ENCODE results near the gene VIPR1.

The VIPR1 gene

GRCh38 chr3:42539871-42540714 lies 37.6 kb downstream of the VIPR1 start:
- H3K79me2 ChIP-seq (ENCODE audit: insufficient read depth, low read length), result no peaks in the 10 kb centered on the region
- H3K4me2 ChIP-seq (ENCODE audit: low read depth, low read length, poor library complexity, severe bottlenecking), result no peak overlapping the region
- no peak overlapping the region for H3K9ac ChIP-seq (ENCODE audit: low read length)
- no peaks in the 10 kb centered on the region for H3K36me3 ChIP-seq (ENCODE audit: low read length)
- H4K20me1 ChIP-seq (ENCODE audit: low read depth, low read length), result no peaks in the 10 kb centered on the region
- no peaks in the 10 kb centered on the region for H3K9me3 ChIP-seq (ENCODE audit: insufficient read depth, low read length)
- H3K4me3 ChIP-seq (ENCODE audit: insufficient read depth, low read length, poor library complexity, severe bottlenecking), result no peak overlapping the region
- H2AFZ ChIP-seq (ENCODE audit: low read depth, low read length, severe bottlenecking), result no peak overlapping the region
- TF ChIP-seq CTCF (IDR thresholded peaks at IDR 0.05; ENCODE audit: insufficient read depth, low read length, poor library complexity, severe bottlenecking) (peak; percentile 88), EZH2phosphoT487 (conservative IDR thresholded peaks at IDR 0.05; ENCODE audit: low read length) (no peak)
- H3F3A ChIP-seq (ENCODE audit: insufficient read depth), result no peaks in the 10 kb centered on the region
- no peaks in the 10 kb centered on the region for H3K9me2 ChIP-seq (replicated peaks; ENCODE audit: insufficient read depth, low read length)
- no peaks in the 10 kb centered on the region for H3K27me3 ChIP-seq (ENCODE audit: low read length)
- no peak overlapping the region for H3K27ac ChIP-seq (ENCODE audit: low read depth, low read length)

DNA sequence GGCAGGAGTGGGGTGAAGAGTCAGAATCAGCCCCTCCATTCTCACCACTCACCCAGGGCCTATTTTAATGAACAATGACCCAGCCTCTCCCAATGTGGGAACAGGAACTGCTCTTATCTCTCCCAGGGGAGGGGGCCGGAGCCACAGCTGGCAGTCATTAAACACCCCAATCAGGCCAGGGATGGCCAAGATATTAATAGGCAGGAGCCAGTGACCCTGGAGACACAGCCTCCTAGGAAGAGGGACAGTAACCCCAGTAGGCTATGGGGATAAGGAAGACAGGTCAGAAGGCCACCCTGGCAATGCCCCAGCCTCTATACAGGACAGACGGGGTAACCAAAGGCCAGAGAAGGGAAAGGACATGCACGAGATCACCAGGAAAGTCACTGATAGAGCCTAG lies 38.6 kb downstream of the VIPR1 start:
- no peak overlapping the region for H2AFZ ChIP-seq (ENCODE audit: low read depth, low read length, severe bottlenecking)
- no peaks in the 10 kb centered on the region for H3K36me3 ChIP-seq (ENCODE audit: low read length)
- H3K9me2 ChIP-seq (replicated peaks; ENCODE audit: insufficient read depth, low read length), result no peaks in the 10 kb centered on the region
- H3K4me3 ChIP-seq (ENCODE audit: insufficient read depth, low read length, poor library complexity, severe bottlenecking), result no peak overlapping the region
- no peak overlapping the region for H3K27ac ChIP-seq (ENCODE audit: low read depth, low read length)
- H4K20me1 ChIP-seq (ENCODE audit: low read depth, low read length), result no peaks in the 10 kb centered on the region
- no peak overlapping the region for H3K4me2 ChIP-seq (ENCODE audit: low read depth, low read length, poor library complexity, severe bottlenecking)
- no peaks in the 10 kb centered on the region for H3F3A ChIP-seq (ENCODE audit: insufficient read depth)
- no peaks in the 10 kb centered on the region for H3K79me2 ChIP-seq (ENCODE audit: insufficient read depth, low read length)
- H3K9me3 ChIP-seq (ENCODE audit: insufficient read depth, low read length), result no peaks in the 10 kb centered on the region
- TF ChIP-seq CTCF (IDR thresholded peaks at IDR 0.05; ENCODE audit: insufficient read depth, low read length, poor library complexity, severe bottlenecking), result no peak
- no peaks in the 10 kb centered on the region for H3K27me3 ChIP-seq (ENCODE audit: low read length)
- no peak overlapping the region for H3K9ac ChIP-seq (ENCODE audit: low read length)

- Histone ChIP-seq H3K4me3 (ENCODE audit: insufficient read depth, low read length, poor library complexity, severe bottlenecking) (no peak overlapping the region), H3K9me3 (ENCODE audit: insufficient read depth, low read length) (no peaks in the 10 kb centered on the region), H3K36me3 (ENCODE audit: low read length) (no peaks in the 10 kb centered on the region), H2AFZ (ENCODE audit: low read depth, low read length, severe bottlenecking) (no peak overlapping the region), H3K9ac (ENCODE audit: low read length) (no peak overlapping the region), H3F3A (ENCODE audit: insufficient read depth) (no peaks in the 10 kb centered on the region), H3K27ac (ENCODE audit: low read depth, low read length) (no peak overlapping the region), H3K9me2 (replicated peaks; ENCODE audit: insufficient read depth, low read length) (no peaks in the 10 kb centered on the region), H3K27me3 (ENCODE audit: low read length) (no peaks in the 10 kb centered on the region), H3K4me2 (ENCODE audit: low read depth, low read length, poor library complexity, severe bottlenecking) (no peak overlapping the region), H3K79me2 (ENCODE audit: insufficient read depth, low read length) (no peaks in the 10 kb centered on the region), H4K20me1 (ENCODE audit: low read depth, low read length) (no peaks in the 10 kb centered on the region)
- TF ChIP-seq CTCF (IDR thresholded peaks at IDR 0.05; ENCODE audit: insufficient read depth, low read length, poor library complexity, severe bottlenecking), result no peak
- no peak for TF ChIP-seq EZH2phosphoT487 (conservative IDR thresholded peaks at IDR 0.05; ENCODE audit: low read length)
Observed at GRCh38 chr3:42544492-42545283, 42.2 kb downstream of the VIPR1 start.

All from SU-DHL-6 (cell line).